ENCODE data around the gene LIMK2. TPM values are rescaled to one million over a fixed set of nuclear protein-coding genes. Genes with fewer than 3 reads are reported as not detected.

LIMK2 gene
- total RNA-seq, 1 donor from 2014 or later: 61.2 TPM

GRCh38 chr22:31206896-31207687 is 5.0 kb upstream of the LIMK2 start:
- peak; percentile 90 for DNase-seq

DNA sequence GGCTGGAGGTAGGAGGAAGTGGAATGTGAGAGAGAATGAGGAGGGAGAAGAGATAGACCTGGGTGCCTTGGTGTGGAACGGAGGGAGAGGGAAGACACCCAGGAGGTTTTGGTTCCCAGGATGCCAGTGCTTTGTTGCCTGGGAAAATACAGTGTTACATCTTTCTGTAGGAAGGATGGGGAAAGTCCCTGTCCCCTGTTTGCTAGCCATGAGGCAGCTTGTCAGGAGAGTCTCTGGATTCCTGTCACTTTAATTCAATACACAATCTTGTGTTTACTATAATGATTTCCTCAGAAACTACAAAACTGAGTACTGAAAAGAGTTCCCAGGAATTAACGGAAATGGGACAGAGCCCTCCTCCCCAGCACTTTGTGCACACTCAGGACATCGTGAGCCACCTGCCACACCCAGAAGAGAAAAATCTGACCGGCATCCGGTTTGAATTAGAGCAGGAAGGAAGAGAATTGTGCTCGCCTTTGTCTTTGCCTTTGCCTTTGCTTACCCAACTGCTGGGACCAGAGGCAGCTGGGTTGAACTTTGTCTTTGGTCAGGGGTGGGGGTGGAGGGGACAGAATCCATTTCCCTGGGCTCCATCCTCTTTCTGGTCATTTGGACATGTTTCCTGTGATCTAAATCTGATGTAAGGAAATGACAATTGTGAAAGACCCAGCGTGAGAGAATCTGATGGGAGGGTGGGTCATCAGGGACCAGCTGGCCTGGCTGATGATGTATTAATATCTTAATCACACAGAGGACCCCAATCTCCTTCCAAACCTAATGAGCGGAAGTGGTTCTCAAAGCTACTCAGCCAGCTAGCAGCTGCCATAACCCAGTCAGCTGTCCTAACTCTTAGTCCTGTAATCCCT is 1.3 kb upstream of the LIMK2 start:
- peak overlapping the region; percentile 73 for H3K4me3 ChIP-seq
- intact Hi-C loops (cut with DNase I): no loop called here
- peaks cover 68% of the 10 kb centered on the region for H3K4me1 ChIP-seq
- H3K9me3 ChIP-seq: no peaks in the 10 kb centered on the region
- TF ChIP-seq, protein P1, sequence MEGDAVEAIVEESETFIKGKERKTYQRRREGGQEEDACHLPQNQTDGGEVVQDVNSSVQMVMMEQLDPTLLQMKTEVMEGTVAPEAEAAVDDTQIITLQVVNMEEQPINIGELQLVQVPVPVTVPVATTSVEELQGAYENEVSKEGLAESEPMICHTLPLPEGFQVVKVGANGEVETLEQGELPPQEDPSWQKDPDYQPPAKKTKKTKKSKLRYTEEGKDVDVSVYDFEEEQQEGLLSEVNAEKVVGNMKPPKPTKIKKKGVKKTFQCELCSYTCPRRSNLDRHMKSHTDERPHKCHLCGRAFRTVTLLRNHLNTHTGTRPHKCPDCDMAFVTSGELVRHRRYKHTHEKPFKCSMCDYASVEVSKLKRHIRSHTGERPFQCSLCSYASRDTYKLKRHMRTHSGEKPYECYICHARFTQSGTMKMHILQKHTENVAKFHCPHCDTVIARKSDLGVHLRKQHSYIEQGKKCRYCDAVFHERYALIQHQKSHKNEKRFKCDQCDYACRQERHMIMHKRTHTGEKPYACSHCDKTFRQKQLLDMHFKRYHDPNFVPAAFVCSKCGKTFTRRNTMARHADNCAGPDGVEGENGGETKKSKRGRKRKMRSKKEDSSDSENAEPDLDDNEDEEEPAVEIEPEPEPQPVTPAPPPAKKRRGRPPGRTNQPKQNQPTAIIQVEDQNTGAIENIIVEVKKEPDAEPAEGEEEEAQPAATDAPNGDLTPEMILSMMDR (IDR thresholded peaks at IDR 0.05): no peak
- H3K27ac ChIP-seq: peak overlapping the region; percentile 83
- peaks cover 5% of the 10 kb centered on the region for H3K36me3 ChIP-seq
- DNase-seq: no peak
- peak; percentile 18 to 24 for ATAC-seq
- no peaks in the 10 kb centered on the region for H3K27me3 ChIP-seq (ENCODE audit: low read depth)

More at GRCh38 chr22:31206896-31207687, 5.0 kb upstream of the LIMK2 start:
- Histone ChIP-seq H3K4me3 (no peak overlapping the region), H3K27ac (peak overlapping the region; percentile 64), H3K36me3 (peaks cover 37% of the 10 kb centered on the region), H3K4me1 (peaks cover 44% of the 10 kb centered on the region), H3K9me3 (no peaks in the 10 kb centered on the region), H3K27me3 (ENCODE audit: low read depth) (no peaks in the 10 kb centered on the region)
- ATAC-seq: peak; percentile 68 to 70
- intact Hi-C loops (cut with DNase I): no loop called here
- TF ChIP-seq, protein P1 (IDR thresholded peaks at IDR 0.05): no peak

DNA sequence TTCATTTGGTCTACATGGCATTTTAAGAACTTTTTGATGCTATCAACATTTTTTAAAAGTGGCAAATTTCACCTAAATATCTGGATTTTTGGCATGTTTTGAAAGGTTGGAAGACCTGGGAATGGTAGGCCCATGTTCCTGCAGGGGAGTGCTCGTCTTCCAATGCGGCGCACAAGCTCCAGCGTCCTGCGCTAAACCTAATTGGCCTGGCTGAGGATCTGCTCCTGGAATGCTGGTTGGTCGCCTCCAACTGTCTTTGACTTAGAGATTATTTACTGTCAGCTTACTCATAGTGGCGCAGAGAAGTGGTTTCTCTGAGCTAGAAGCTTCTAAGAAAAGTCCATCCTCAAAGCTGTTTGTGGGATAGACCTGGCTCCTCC is 626 bp upstream of the LIMK2 start:
- Histone ChIP-seq H3K4me1 (peaks cover 68% of the 10 kb centered on the region), H3K27me3 (ENCODE audit: low read depth) (no peaks in the 10 kb centered on the region), H3K36me3 (peaks cover 5% of the 10 kb centered on the region), H3K9me3 (no peaks in the 10 kb centered on the region), H3K4me3 (peak overlapping the region; percentile 73), H3K27ac (peak overlapping the region; percentile 83)
- intact Hi-C loops (cut with DNase I): no loop called here
- ATAC-seq: no peak
- DNase-seq: no peak
- TF ChIP-seq, protein P1 (IDR thresholded peaks at IDR 0.05): no peak

DNA sequence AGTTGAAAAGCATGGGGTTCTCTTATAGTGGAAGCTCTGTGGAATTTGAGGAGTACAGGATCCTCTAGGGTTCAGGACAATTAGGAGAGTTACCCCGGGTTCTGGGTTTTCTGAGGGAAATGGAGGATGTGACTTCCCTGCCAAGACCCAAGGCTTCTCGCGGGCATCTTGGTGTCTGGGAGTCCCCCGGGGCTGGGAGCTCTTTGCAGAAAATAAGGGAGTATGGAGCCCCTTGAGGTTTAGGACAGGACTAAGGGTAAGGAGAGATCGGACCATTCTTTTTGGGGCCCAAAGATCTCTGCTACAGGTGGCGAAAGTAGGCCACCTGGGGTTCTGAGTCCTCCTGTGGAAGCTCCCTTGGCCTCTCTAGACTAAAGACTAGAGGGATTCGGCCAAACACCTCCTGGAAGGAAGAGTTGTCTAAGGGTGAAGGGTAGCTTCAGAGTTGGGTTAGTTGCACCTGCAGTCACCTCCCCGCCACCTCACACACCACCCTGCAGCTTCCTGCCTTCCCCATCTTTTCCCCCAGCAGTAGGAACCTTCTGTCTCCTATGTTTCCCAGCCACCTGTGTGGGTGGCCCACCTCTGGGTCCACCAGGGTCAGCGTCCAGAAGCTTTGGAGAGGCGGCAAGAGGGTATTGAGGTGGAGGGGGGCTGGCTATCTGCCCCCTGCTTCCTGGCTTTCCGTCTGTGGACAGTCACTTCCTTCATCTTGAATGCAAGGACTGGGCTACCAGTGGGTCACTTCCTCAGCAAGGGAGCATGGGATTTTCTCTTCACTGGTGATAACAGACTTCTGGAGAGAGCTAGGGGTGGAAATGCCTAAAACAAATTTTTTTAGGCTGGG is 908 bp downstream of the LIMK2 start:
- H3K36me3 ChIP-seq: no peaks in the 10 kb centered on the region
- no peaks in the 10 kb centered on the region for H3K9me3 ChIP-seq
- H3K4me1 ChIP-seq: peaks cover 68% of the 10 kb centered on the region
- intact Hi-C loops (cut with DNase I): no loop called here
- peak overlapping the region; percentile 83 for H3K27ac ChIP-seq
- peak overlapping the region; percentile 73 for H3K4me3 ChIP-seq
- ATAC-seq (peak in 1 of 2 donors; percentile 0), DNase-seq (no peak)
- TF ChIP-seq, protein P1 (IDR thresholded peaks at IDR 0.05): no peak
- no peaks in the 10 kb centered on the region for H3K27me3 ChIP-seq (ENCODE audit: low read depth)

DNA sequence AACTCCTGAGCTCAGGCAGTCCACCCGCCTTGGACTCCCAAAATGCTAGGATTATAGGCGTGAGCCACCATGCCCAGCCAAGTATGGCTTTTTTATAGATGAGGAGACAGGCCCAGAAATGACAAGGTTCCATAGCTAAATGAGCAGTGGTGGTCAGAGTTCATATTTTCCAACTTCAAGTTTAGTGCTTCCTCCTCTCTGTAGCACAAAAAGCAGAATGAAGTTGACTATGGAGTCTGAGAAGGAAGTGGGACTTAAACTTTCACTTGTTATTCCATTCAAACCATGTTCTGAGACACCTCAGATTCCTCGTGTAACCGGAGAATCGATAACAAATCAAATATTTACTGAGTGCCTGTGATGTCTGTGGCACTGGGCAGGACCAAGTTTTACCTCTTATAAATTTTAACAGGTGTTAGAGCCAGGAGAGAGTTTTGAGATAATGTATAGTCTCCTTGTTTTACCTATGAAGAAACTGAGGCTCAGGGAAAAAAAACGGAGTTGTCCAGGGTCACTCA is 3.0 kb downstream of the LIMK2 start:
- DNase-seq (no peak), ATAC-seq (no peak)
- H3K27me3 ChIP-seq (ENCODE audit: low read depth): no peaks in the 10 kb centered on the region
- H3K9me3 ChIP-seq: no peaks in the 10 kb centered on the region
- H3K27ac ChIP-seq: peak overlapping the region; percentile 32
- peaks cover 75% of the 10 kb centered on the region for H3K4me1 ChIP-seq
- intact Hi-C loops (cut with DNase I): no loop called here
- H3K36me3 ChIP-seq: peaks cover 4% of the 10 kb centered on the region
- no peak overlapping the region for H3K4me3 ChIP-seq
- TF ChIP-seq, protein P1 (IDR thresholded peaks at IDR 0.05): no peak

Measured in lower lobe of right lung (tissue), 2 donors.